Inflammatory macrophage (primary cell): Measurements from ENCODE around the gene C1QTNF6.
"Not testable (repeated sequence)": the region's sequence is repeated elsewhere in the genome, so short reads cannot be mapped to it uniquely, and the experiment has no call there.

ENCODE experiments used
- DNase-seq, 2 donors: peaks; one replicate each; pipeline ENCODE4 v3.0.0-alpha.2; 2020 to 2022

Gene C1QTNF6

DNA sequence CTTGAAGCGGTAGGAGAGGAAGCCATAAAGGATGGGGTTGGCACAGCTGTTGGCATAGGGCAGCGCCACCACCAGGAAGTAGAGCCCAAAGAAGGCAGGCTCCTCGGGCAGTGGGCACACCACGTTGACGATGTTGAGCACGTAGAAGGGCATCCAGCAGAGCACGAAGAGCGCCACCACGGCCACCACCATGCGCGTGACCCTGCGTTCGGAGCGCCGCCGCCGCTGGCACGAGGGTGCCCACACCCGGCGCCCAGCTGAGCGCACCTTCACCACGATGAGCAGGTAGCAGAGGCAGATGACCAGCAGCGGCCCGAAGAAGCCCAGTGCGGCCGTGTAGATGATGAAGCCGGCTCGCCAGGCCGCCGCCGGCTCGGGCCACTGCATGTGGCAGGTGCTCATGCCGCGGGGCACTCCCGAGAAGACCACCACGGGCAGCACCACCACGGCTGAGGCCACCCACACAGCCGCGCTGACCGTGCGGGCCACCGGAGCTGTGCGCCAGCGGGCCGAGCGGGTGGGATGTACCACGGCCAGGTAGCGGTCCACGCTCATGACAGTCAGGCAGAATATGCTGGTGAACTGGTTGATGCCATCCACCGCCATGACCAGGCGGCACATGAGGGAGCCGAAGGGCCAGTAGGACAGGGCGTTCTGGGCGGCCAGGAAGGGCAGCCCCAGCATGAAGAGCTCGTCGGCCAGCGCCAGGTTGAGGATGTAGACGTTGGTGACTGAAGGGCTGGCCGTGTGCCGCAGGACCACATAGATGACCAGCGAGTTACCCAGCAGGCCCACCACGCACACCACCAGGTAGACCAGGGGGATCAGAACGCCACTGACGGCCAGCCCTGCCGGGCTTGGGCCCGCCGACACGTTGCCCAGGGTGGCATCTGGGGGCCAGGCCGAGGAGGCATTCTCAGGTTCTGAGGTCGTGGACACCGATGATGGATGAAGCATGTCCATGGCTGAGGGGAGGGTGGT lies 19.1 kb upstream of the C1QTNF6 start:
- DNase-seq = no peak

DNA sequence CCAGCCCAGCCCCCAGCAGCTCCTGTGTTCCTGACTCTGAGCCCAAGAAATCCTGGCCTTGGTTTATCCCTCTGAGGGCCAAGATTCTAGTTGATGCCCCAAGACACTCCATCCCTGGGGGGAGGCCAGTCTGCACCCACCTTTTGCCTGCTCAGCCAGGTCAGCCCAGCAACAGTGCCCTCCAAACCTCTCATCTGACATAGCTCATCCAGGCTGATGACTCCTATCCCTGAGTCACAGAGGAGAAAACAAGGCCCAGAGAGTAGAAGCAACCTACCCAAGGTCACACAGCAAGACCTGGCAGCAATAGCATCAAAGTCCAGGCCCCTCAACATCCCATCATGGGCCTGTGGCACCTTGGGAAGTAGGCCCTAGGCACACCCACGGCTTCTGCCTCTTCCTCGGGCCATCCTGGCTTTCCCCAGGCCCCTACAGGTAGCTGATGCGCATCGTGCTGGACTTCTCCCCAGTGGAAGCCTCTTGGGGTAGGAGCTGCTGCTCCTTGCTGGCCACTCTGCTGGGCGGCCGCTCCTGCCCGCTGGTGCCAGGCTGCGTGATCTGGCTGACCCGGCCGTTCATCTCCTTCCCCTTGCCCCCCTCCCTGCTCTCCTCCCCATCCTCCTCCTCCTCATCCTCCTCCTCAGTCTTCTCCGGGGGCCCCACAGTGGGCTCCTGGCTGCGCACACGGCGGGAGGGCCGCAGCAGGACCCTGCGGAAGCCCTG lies 18.2 kb upstream of the C1QTNF6 start:
- DNase-seq = no peak

DNA sequence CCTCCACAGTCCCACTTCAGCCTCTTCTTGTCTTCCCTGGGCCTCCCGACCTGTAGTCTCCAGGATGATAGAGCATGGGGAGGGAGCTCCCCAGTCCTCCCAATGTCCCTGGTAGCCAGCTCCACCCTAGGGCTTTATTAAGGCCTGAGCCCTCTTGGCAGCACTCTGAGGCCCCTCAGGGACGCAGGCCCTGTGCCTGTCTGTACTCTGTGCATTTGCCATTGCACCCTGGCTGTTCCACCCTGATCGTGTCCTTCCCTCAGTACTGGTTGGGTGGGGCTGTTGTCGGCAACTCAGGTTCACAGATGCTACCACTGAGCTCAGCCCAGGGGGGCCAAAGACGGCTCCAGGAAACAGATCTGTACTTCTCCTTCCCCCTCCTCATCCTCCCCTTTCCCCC lies 17.0 kb upstream of the C1QTNF6 start:
- no peak for DNase-seq

DNA sequence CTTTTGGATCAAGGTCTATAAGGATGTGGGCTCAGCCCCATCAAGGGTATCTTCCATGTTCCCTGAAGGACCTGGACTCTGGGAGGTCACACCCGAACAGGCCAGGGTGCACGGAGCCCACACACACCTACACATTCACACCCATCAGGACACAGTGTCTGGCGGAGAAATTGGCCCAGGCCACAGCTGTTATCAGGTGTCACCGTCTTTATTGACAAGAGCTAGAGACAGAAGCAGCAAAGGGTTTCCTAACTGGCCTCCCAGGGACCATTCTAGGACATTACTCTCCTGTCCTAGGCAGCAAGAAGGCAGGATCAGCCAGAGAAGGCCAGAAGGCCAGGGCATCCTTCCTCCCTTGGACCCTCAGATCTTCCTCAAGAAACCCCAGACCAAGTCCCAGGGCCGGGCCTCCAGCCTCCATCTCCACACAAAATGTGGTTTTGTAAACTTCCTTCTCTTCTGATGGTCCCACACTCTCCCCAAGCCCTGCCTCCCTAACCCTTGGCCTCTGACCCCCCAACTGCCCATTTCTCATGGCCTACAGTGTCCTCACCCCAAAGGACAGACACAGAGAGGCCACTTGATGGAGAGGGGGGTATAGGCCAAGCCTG lies 16.1 kb upstream of the C1QTNF6 start:
- no peak for DNase-seq

DNA sequence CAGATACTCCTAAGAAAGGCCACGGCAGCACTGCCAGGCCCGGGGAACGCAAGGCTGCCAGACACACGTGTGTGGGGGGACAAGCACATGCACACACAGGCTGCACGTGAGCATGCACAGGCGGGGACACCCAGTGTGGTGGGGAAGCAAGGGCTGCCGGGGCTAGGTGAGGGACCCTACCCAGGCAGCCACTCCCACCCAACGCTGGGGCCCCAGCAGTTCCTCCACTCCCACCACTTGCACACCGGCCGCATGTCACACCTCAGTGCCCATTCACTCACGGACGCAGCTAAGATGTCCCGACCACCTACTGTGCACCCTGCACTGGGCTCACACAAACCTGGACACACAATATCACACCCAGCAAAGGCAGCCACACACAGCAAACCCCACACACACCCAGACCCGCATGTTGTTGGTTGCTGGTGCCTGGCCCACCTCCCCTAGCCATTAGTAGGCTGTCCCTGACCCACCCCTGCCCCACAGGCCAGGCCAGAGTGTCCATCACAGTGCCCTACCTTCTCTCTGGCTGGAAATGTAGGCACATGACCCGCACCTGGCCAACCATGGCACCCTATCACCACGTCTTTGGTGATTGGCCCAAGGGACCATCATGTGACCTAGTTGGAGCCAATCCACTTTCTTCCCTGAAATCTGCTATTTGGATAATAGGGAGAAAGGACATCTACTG lies 15.5 kb upstream of the C1QTNF6 start:
- DNase-seq = no peak

DNA sequence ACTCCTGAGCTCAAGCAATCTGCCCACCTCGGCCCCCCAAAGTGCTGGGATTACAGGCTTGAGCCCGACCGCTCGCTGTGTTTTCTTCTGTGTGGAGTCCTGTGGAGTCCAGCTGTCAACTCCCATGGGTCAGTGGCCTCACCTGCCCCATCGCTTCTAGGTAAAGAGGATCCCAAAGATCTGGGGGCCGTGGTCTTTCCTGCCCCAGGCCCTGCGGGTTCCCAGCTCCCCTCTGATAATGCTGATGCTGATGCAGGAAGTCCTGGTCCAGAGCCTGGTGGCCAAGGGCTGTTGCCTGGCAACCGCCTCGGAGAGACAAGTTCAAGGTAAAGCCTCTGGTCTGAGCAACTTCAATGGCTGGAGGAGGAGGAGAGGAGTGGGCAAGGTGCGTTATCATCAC lies 14.7 kb upstream of the C1QTNF6 start:
- no peak for DNase-seq

DNA sequence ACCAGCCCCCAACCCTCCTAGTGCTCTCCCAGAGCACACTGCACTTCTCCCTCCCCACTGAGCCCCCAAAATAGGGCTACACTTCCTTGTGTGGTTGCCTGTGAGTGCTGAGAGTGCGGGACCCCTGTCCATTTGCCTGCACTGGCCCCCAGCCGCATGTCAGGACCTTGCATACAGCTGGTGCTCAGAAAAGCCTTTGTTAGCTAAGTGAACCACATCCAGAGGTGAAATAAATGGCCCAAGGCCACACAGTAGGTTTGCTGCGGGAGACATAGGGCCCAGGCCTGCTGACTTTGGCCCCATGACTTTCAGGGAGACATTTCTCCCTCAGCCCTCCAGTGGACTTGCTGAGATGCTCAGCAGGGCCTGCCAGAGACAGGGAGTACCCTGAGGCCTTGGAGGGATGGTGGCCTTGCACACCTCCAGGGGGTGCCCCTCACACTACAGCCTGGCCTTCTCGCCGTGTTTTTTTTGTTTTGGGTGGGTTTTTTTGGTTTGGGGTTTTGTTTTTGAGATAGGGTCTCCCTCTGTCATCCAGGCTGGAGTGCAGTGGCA lies 14.0 kb upstream of the C1QTNF6 start:
- no peak for DNase-seq

DNA sequence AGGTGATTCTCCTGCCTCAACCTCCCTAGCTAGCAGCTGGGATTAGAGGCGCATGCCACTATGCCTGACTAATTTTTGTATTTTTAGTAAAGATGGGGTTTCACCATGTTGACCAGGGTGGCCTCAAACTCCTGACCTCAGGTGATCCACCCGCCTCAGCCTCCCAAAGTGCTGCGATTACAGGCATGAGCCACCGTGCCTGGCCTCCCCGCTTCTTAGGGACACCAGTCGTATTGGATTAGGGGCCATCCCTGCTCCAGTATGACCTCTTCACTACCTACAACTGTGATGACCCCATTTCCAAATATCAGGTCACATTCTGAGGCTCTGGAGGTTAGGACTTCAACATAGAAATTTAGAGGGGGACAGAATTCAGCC lies 13.4 kb upstream of the C1QTNF6 start:
- DNase-seq = not testable (repeated sequence)

DNA sequence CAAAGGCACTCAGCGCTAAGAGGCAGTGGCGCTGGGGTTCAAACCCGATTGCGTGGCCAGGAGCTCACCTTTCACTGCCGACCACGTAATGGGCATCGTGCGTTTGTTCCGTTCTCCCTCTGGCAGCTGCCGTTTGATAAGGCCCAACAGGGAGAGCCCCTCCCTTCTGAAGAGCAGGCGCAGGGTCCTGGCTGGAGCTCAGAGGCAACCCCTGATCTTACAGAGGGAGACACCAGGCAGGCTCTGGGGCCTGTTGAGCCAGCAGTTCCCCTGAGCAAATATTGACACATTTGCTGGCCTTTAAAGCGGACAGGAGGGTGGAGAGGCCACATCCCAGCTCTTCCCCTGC lies 11.7 kb upstream of the C1QTNF6 start:
- no peak for DNase-seq

DNA sequence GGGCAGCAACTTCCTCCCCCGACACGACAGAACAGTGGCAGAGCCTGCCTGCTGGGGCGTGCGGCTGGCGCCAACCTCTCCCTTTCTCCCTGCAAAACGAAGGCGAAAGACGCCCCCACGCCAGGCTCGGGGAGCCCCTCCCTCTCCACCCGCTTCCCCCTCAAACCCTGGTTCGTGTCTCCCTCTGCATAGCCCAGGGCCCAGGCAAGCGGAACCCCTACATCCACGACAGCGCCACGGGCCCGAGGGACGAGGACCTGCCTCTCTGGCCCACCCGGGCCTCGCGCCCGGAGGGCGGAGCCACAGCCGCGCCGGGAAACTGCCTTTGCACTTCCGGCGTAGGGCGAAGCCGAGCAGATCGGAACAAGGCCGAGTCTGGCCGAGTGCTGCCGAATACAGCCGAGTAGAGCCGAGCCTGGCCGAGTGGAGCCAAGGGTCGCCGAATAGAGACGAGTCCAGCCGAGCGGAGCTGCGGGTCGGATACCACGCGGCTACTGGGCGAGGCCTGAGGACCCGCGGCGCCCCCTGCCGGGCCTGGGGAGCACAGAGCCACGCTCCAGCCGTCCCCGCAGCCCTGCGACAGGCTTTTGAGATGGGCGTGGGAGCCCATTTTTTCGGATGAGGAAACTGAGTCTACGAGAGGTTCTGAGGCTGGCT lies 11.2 kb upstream of the C1QTNF6 start:
- DNase-seq = peak; percentile 98 to 99

DNA sequence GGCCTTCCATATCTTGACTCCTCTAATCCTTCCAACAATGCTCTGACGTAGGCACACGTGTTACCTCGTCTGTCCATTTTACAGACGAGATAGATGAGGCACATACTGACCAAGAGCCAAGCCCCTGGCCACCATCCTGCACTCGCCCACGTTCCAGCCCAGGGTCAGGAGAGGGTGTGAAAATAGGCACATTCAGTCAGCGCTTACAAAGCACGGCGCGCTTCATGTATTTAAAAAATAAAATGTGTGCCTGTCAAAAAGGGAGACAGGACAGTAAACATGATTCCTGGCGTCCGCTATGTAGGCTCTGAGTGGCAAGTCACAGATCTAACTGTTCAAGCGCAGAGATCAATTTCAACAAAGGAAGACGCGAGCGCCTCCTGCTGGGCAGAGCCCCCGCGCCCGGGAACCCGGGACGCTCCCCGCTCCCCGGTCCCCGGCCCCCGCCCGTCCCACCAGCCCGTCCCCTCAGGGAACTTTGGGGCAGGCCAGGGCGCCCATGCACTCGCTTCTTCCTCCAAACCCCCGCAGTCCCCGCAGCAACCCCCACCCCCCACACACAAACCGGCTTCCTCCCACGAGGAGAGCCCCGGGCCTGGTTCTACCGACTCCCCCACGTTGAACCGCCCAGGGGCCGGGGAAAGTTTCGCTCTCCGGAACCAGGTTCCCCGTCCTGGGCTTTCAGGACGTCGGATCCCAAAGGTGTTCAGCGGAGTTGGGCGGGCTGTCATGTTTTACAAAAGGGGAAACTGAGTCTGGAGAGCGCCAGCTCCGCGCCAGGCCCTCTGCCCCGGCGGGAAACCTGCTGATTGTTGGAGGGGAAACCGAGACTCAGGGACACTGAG lies 10.4 kb upstream of the C1QTNF6 start:
- DNase-seq = peak; percentile 86 to 87

DNA sequence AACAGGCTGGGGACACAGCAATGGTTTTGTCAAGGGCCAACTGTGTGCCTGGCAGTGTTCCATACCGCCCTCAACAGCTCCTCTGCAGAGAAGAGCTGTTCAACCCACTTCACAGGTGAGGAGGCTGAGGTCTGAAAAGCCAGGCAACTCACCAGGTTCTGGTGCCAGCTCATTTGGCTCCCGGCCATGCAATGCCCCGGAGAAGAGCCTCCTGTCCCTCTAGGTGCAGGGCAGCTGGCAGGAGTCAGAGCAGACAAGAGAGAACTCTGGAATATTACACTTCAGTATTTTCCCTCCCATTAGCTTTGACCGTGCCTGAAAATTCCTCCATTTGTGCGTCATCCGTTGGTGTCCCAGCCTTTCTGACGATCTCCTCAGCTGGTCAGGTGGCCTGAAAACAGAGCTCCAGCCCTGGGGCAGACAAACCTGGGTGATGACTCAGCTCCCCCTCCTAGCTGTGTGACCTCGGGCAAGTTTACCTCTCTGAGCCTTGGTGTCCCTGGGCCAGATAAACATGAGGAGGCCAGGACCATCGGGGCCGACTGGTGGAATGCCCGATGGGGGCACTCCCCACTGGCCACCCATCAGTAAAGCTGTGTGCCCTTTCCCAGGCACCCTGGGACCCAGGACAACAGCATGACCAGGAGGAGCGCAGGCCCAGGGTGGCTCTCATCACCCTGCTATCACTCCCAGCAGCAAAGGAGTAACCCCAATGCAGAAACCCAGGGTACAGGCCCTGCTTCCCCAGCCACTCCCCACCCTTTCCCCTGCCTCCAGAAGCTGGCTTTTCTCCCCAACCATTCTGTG lies 9.6 kb upstream of the C1QTNF6 start:
- DNase-seq = no peak

DNA sequence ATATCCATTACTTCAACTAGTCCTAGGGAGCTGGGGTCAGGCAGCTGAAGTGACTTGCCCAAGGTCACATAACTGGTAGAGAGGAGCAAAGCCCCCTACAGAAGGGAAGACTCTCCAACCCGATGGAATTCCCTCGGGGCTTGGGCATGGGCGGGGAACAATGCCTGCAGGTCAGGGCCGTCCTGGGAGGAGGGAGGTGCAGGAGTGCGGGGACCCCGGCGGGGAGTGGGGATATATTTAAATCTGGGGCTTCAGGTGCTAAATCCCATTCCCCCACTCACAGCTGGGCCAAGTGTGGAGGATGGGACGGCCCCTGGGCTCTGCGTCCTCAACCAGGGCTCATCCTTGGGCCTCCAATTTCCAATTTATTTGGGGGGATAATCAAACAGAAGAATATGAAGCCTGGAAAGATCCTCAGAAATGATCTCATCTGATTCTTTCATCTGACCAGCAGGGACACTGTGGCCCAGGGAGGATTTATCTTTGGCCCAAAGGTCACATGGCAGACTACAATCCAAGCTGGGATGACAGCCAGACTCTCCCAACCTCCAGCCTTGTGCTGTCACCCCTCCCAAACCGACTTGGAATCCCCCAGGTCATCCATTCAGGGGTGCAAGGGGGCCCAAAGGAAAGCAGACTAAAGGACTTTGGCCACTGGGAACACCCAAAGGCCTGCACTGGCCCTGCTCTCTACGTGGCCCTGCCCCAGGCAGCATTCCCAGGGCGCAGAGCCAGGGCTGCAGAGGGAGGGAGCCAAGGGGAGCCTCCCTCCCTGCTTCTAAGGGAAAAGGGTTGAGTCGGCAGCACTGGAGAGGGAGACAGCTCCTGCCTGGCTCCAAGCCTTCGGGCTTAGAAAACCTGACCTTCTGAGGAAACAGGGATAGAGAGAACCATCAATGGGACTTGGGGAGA lies 8.7 kb upstream of the C1QTNF6 start:
- no peak for DNase-seq

DNA sequence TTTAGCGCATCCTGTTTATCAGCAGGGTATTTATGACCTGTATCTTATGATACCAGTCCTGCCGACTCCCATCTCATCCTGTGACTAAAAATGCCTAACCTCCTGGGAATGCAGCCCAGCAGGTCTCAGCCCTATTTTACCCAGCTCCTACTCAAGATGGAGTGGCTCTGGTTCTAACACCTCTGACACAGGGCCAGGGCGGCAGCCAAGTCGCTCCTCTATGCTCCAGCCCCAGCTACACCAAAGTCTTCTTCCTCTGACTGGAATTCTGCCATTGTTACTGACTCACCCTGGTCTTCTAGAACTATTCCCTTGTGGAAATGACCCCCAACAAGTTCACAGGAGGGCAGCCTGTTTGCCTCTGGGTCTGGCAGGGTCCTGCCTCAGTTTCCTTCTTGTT lies 7.9 kb upstream of the C1QTNF6 start:
- no peak for DNase-seq

DNA sequence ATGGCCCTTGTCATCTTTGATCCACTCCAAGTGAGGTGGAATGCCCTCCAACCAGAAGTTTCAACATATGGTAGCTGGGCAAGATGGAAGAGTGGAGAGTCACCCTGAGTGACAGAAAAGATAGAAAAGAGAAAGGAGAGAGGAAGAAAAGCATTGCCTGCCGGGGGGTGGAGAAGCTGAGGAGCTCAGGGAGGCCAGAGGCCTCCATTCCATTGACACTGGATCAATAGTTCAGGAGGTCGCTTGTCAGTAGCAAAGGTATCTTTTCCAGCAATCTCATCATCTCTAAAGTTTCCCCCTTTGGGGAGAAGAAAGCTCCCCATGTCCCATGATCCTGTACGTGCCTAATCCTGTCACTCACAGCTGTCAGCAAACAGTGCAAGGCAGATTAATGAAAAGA lies 6.7 kb upstream of the C1QTNF6 start:
- no peak for DNase-seq

DNA sequence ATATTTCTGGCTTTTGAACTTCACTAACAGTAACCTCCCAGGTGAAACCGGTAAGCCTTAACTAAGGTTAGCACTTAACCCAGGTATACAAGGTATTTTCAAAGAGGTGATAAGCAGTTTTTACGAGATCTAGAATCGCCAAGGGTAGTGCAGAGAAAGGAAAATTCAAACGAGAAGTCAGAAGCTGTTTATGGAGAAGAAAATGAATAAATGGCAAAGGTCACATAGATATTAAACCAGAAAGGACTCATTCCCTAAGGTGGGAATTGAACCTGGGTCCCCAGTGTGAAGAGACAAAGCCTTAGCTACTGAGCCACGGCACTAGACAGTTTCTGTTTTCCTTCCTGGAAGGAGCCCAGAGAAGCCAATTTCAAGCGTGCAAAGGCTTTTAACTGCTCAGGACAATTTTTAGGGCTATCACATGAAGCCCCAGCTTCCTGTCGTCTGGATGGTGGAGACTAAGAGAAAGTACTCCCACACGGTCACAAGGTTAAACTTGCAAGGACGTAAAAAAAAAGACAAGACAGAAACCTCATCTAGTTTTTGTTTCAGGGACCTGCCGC lies 5.7 kb upstream of the C1QTNF6 start:
- DNase-seq = peak; percentile 90 to 94

DNA sequence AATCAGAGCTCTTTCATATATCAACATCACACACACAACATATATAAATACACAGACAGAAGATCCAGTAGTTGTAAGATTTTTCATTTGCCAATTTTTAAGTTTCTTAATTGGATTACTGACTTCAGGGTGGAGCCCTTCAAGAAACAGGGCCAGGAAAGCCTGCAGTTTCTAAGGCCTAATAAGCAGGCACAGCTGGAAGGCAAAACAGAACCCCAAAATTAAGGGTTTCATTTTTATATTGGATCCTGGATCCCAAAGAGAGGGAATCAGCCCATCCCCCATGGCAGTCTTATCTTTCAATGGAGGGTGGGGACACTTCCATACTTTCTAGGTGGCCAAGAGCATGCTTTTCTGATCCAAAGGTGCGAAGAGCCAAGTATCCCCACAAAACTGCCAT lies 4.7 kb upstream of the C1QTNF6 start:
- no peak for DNase-seq

DNA sequence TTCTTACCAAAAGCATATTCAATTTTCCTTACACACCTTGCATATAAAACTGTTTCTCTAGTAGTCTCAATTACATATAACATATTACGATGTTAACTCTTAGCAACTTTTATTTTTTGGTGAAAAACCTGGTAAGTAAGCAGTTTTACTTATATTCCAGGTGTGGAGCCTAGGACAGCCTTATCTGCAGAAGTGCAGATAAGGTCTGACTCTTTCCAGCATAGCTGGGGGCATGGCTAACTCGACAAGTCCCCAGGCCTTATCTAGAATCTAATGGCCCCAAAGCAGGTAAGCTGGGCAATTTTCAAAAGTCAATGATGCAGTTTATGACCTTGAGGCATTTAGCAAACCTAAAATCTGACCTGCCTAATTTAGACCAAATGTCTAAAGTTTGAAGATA lies 4.2 kb upstream of the C1QTNF6 start:
- no peak for DNase-seq

DNA sequence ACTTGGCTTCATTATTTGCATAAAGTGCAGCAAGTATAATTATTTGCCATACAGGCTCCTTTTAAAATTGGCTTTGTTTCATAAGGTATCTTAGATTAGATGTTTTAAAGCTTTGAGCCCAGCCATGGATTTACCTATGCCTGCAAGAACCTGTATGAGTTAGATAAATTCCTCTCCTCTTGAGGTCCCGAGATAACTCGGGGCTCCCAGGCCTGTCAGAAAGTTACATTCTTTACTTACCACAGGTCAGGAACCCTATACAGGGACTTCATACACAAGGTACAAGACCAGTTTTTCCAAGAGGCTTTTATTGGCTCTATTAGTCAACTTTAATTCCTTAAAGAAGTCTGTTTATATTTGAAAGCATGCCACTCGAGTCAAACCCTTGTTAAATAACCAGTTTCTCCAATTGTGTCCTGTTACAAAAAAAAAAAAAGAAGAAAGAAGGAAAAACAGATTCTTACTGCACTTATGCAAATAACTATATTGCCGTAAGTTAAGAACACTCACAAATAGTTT lies 2.3 kb upstream of the C1QTNF6 start:
- DNase-seq = no peak
